Mononuclear cell (primary cell): Measurements from ENCODE around the gene ZNHIT2. TPM values are rescaled to one million over a fixed set of nuclear protein-coding genes. Genes with fewer than 3 reads are reported as not detected.
"Not testable (repeated sequence)": the region's sequence is repeated elsewhere in the genome, so short reads cannot be mapped to it uniquely, and the experiment has no call there.

Experiments used
- H3K27me3 ChIP-seq: 2 replicates; pipeline ENCODE4 v1.6.0; 2011; ENCODE audit warnings: low read length, control low read depth; ENCODE audit not compliant: insufficient read depth
- H3K4me1 ChIP-seq: 2 replicates; pipeline ENCODE4 v1.5.1; 2011; ENCODE audit warnings: mild to moderate bottlenecking, low read length, control low read depth; ENCODE audit not compliant: insufficient read depth
- H3K4me3 ChIP-seq: 2 replicates; pipeline ENCODE4 v1.5.1; 2011; ENCODE audit warnings: mild to moderate bottlenecking, low read length, moderate library complexity
- H3K9me3 ChIP-seq: 2 replicates; pipeline ENCODE4 v1.5.1; 2011; ENCODE audit warnings: low read depth, mild to moderate bottlenecking, control low read depth, low read length
- total RNA-seq: library from RNA; depleted of rRNA; stranded (reverse); fragments of >200 nt; gene quantifications from one replicate; pipeline ENCODE4 v1.2.3, GENCODE V29; 2012

ZNHIT2 gene
- total RNA-seq, 1 donor: 5.7 TPM

GRCh38 chr11:65129649-65130441 is 12.3 kb upstream of the ZNHIT2 start:
- Histone ChIP-seq H3K9me3 (no peaks in the 10 kb centered on the region), H3K4me3 (no peak overlapping the region), H3K27me3 (no peaks in the 10 kb centered on the region), H3K4me1 (peaks cover 32% of the 10 kb centered on the region)

DNA sequence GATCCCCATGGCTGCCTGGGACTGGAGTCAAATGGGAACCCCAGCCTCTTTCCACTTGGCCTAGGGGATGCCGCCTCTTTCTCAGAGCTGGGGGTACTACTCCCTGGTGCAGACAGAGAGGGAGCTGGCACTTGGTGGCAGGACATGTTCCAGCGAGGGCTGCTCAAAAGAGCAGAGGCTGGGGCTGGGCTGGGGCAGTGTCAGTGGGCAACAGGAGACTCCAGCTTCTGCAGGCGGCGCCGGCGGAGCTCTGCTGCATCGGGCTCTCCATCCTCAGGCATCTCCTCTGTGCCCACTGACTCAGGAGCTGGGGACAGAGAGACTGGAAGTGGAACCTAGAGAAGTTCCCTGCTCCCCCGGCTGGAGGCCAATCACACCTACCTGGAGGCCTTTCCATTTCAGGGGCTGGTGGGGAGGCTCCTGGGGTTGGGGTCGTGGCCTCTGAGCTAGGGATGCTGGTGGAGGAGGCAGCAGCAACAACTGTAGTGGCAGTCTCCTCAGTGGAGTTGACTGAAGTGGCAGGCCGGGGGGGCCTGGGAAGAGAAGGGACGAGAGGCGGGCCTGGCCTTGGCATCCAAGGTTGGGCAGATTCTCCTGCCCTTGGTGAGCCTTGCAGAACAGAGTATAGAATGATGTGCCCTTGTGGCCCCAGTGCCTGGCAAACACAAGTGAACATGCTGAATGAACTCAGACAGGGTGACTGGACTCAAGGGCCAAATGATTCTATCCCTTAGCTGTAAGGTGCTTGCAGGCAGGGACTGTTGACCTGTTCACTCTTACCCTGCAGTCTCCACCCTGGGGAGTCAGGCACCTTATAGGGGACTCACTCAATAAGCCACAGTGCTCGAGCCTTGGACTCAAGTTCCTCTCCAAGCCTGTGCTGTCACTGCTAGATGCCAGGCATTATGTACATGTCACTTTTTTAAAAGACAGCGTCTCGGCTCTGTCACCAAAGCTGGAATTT is 11.0 kb upstream of the ZNHIT2 start:
- Histone ChIP-seq H3K4me1 (peaks cover 33% of the 10 kb centered on the region), H3K4me3 (no peak overlapping the region), H3K9me3 (no peaks in the 10 kb centered on the region), H3K27me3 (no peaks in the 10 kb centered on the region)

- Histone ChIP-seq H3K4me3 (no peak overlapping the region), H3K9me3 (no peaks in the 10 kb centered on the region), H3K27me3 (no peaks in the 10 kb centered on the region), H3K4me1 (peaks cover 33% of the 10 kb centered on the region)
These were observed 10.1 kb upstream of the ZNHIT2 start for GRCh38 chr11:65127473-65128181.

DNA sequence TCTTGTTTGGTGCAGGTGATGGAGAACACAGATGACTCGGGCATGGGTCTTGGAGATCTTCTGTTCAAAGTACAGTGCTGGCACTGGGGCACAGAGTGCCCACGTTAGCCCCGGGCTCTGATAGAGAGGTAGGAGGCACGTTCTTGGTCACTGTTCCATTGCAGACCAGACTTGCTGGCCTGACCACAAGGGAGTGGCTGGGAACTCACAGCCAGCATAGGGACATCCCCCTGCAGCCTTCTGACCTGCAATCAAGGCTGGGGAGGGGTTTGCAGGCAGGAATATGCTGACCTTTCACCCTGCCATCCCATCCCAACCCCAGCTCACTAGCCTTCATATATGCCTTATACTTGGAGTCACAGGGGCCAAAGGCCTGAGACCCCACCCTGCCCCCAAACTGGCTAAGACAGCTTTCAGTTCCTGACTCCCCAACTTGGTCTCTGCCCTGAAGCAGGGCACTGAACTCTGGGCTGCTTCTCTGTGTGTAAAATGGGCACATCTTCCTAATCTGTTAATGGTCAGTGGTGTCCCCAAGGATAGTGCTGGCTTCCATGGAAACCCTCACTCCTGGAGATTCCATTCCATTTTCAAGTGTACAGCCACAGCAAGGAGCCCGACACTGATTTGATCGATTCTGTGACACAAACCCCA is 9.2 kb upstream of the ZNHIT2 start:
- no peaks in the 10 kb centered on the region for H3K27me3 ChIP-seq
- H3K4me3 ChIP-seq: no peak overlapping the region
- no peaks in the 10 kb centered on the region for H3K9me3 ChIP-seq
- peaks cover 26% of the 10 kb centered on the region for H3K4me1 ChIP-seq

DNA sequence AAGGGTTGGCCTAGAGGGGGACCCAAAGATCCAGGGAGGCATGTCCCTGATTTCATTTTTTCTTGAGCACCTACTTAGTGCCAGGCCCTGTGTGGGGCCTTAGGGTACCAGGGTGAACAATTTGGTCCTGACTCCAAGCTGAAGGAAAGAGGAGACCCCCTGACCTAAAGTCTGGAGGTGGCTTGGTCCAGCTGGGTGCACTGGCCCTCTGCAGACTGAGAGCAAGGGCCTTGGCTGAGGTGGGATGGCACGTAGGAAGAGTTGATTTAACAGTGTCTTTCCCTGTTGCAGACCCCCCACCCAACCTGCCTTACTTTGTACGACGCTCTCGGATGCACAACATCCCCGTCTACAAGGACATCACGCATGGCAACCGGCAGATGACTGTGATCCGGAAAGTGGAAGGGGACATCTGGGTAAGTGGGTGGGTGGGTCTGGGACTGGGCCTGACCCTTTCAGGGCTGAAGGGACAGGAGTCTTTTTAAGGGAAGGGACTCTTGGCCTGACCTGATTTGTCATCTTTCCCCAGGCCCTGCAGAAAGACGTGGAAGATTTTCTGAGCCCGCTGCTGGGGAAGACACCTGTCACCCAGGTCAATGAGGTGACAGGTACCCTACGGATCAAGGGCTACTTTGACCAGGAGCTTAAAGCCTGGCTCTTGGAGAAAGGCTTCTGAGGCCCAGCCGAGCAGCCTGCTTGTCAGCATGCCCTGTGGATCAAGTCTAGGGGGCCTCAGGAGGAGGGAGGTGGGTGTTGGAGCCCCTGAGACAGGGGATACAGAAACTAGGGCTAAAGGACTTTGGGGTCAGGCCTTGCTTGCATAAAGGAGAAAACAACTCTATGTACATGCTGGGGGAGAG is 7.9 kb upstream of the ZNHIT2 start:
- H3K9me3 ChIP-seq: no peaks in the 10 kb centered on the region
- no peaks in the 10 kb centered on the region for H3K27me3 ChIP-seq
- H3K4me3 ChIP-seq: no peak overlapping the region
- peaks cover 28% of the 10 kb centered on the region for H3K4me1 ChIP-seq

GRCh38 chr11:65124480-65125196 is 7.1 kb upstream of the ZNHIT2 start:
- Histone ChIP-seq H3K4me3 (no peak overlapping the region), H3K27me3 (no peaks in the 10 kb centered on the region), H3K9me3 (no peaks in the 10 kb centered on the region), H3K4me1 (peaks cover 29% of the 10 kb centered on the region)

- Histone ChIP-seq H3K9me3 (no peaks in the 10 kb centered on the region), H3K4me3 (peak within 1 kb of the TSS; percentile 83), H3K27me3 (no peaks in the 10 kb centered on the region), H3K4me1 (peaks cover 39% of the 10 kb centered on the region)
These were observed 4.6 kb upstream of the ZNHIT2 start, which contains the start of the genes FAU and MRPL49 for GRCh38 chr11:65121865-65122696. Gene FAU, minus strand, starts transcription at chr11:65122134. Its CDS starts 321 bp downstream, at chr11:65121813. Gene MRPL49, plus strand, starts transcription at chr11:65122321. Its CDS starts 26 bp downstream, at chr11:65122347.

DNA sequence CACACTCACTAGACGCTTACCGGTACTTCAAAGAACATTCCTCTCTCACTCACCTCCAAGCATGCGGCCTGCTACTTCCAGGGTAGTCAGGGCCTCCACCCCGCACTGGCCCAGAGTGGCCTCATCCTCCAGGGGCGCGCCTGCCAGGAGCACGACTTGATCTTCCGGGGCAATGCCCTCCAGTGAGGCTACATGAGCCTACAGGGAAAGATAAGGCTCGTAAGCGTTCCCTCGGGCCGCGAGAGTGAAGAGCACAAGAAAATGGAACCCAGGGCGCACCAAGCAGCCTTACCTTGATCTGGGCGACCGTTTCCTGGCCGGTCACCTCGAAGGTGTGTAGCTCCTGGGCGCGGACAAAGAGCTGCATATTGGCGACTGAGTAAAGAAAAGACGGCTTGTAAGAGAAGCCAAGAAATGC is 4.0 kb upstream of the ZNHIT2 start:
- Histone ChIP-seq H3K4me1 (peaks cover 45% of the 10 kb centered on the region), H3K27me3 (no peaks in the 10 kb centered on the region), H3K9me3 (no peaks in the 10 kb centered on the region), H3K4me3 (peak overlapping the region; percentile 83)

GRCh38 chr11:65120831-65121230 is 3.3 kb upstream of the ZNHIT2 start:
- Histone ChIP-seq H3K9me3 (no peaks in the 10 kb centered on the region), H3K4me1 (peaks cover 51% of the 10 kb centered on the region), H3K4me3 (peak overlapping the region; percentile 83), H3K27me3 (no peaks in the 10 kb centered on the region)

DNA sequence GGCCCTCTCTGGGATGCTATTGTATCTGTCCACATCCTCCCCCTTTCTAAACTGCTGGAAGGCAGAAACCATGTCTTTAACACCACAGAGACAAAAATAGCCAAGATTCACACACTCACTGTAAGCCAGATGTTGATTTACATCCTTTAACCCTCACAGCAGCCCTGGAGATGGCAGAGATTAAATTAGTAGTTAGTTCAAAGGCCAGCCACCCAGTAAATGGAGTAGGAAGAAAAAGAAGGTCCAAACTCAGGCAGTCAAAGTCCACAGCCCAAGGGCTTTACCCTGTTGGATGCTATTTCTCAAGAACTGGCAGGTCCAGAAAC is 2.1 kb upstream of the ZNHIT2 start:
- no peaks in the 10 kb centered on the region for H3K27me3 ChIP-seq
- no peak overlapping the region for H3K4me3 ChIP-seq
- peaks cover 52% of the 10 kb centered on the region for H3K4me1 ChIP-seq
- H3K9me3 ChIP-seq: no peaks in the 10 kb centered on the region

DNA sequence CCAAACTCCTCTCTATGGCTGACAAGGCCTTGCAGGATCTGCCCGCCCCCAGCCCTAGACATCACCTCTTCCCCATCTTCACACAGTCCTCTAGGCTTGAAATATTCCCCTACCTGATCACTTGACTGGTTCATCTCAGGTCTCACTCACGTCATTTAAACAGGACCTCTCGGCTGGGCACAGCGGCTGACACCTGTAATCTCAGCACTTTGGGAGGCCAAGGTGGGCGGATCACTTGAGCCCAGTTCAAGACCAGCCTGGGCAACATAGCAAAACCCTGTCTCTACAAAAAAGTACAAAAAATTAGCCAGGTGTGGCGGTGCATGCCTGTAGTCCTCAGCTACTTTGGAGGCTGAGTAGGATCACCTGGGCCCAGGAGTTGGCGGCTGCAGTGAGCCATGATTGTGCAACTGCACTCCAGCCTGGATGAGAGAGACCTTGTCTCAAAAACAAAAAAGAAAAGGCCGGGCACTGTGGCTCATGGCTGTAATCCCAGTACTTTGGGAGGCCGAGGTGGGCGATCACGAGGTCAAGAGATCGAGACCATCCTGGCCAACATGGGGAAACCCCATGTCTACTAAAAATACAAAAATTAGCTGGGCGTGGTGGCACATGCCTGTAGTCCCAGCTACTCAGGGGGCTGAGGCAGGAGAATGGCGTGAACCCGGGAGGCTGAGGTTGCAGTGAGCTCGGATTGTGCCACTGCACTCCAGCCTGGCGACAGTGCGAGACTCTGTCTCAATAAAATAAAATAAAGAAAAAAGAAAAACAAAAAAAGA is 1.6 kb upstream of the ZNHIT2 start:
- H3K4me3 ChIP-seq, H3K27me3 ChIP-seq, H3K9me3 ChIP-seq: not testable (repeated sequence)
- H3K4me1 ChIP-seq: peaks cover 52% of the 10 kb centered on the region
